Stimulated activated CD8-positive, alpha-beta memory T cell treated with anti-CD3 and anti-CD28 coated beads, Interleukin-4, amount 100 ng/mL, for 4 hours (primary cell): Measurements from ENCODE around the gene DNM3.
"Not testable (repeated sequence)": the region's sequence is repeated elsewhere in the genome, so short reads cannot be mapped to it uniquely, and the experiment has no call there.

Experiments used
- DNase-seq, 2 donors: peaks; one replicate each; pipeline ENCODE4 v3.0.0-alpha.2; 2020; ENCODE audit warnings: low read depth in 2 of 2, low spot score in 1 of 2

The DNM3 gene

DNA sequence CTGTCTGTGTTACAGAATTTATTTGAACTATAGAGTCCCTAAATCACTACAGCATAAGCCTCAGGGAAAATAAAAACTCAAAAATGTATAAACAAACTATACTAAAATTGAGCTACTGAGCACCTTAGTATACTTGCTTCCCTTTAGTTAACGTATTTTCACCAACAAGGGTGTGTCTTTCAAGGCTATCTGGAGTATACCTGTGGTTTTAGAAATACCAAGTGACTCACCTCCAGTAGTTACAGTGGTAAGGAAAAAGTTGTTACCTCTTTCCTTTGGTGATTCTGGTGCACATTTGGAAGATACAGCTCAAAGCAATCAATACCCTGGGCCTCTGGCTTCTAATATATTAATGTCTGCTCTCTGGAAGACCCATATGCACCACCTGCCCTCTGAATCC lies 511.1 kb downstream of the DNM3 start:
- DNase-seq = no peak

- no peak for DNase-seq
These were observed 513.3 kb downstream of the DNM3 start for GRCh38 chr1:172354291-172355274.

GRCh38 chr1:172356620-172357019 lies 515.3 kb downstream of the DNM3 start:
- DNase-seq = no peak

DNA sequence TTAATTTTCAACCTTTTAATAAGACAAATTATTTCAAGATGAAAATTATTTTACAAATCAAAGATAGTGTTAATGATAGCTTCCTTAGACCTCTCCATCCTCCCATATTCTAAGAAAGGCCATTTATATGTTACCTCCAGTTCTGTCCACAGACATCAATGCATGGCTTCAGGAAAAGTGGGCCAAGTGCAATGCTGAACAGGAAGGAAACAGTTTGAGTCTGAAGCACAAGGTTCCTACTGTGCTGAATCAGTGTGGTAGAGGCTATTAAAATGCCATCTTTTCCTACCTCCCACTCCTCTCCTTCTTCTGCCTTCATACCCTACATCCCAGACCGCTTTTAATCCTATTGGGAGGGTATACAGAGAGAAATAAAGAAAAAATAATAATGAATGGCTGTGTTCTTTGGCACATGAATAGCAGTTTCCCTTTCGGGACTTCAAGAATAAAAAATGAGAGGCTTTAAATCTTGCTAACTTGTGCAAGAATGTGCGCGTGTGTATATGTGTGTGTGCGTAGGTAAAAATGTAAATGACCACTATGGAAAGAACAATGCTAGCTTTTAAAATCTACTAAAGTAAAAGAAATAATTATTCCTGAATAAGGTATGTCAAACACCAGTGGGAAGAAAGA lies 516.6 kb downstream of the DNM3 start:
- no peak for DNase-seq

DNA sequence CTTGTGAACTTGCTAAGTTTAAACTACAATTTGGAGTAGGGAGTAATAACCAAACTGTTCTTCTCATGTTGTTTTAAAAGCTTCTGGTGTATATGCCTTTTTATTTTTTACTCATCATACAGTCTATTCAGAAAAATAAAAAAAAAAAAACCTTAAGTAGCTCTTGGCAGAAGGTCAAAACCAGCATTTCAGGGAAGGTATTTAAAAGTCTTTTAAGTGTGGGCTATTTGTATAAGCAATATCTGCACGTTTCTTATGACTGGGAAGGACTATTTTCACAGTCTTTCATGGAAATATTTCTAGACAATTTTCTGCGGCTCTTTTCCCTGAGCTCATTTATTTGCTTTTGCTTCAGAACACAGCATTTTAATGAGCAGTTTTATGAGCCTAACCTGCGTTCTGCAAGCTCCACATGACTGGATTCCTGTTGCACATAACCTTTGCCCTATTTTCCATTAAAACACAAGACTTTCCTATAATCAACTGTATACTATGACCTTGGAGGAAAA lies 518.2 kb downstream of the DNM3 start:
- DNase-seq = no peak

GRCh38 chr1:172360511-172360910 lies 519.2 kb downstream of the DNM3 start:
- DNase-seq = no peak

DNA sequence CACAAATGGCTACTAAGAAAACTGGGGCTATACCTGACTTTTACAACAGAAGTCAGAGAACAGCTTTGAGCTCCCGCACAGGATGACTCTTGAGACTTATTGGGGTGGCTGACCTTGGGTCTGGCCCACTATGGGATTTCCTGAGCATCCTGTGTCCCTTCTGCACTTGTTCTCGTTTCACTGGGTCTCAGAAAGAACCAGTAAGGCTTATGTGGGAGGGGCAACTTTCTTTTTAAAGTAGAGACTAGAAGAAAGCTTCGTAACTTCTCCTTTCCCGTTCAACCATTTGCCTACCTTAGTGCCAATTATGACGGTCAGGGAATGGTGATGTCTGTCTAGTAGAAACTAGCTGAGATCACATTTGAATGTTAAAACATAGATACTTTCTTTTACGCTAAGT lies 519.7 kb downstream of the DNM3 start:
- no peak for DNase-seq

GRCh38 chr1:172363852-172364251 lies 522.6 kb downstream of the DNM3 start:
- DNase-seq = no peak

DNA sequence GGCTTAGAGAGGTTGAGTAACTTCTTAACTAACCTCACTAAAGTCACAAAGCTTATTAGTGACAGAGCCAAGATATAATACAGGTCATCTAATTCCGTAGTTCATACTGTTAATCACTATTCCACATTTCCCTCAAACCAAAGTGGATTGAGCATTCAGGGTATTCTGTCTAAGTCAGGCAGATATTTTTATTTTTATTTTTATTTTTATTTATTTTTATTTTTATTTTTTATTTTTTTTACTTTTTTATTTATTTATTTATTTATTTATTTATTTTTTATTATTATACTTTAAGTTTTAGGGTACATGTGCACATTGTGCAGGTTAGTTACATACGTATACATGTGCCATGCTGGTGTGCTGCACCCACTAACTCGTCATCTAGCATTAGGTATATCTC lies 530.3 kb downstream of the DNM3 start:
- not testable (repeated sequence) for DNase-seq

GRCh38 chr1:172373864-172374263 lies 532.6 kb downstream of the DNM3 start:
- no peak for DNase-seq

- no peak for DNase-seq
These were observed 533.9 kb downstream of the DNM3 start for GRCh38 chr1:172375211-172375631.

DNA sequence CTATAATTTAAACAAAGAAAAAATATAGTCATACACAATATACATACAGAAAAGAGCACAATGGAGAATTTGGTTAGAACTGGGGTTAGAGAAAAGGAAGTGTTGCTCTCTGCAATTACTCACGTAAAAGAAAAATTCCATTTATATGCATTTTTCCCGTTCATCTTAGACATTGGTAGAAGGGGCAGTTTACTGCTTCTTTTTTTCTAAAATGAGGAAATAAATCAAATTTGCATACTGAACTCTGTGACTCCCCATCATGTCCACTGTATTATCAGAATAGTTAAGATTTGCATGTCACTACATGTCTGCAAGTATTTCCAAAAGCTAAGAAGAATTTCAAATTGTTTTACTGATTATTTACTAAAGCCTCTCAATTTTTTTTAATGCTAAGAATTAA lies 535.1 kb downstream of the DNM3 start:
- no peak for DNase-seq

GRCh38 chr1:172377565-172377964 lies 536.3 kb downstream of the DNM3 start:
- DNase-seq = no peak

- DNase-seq = no peak
These were observed 536.9 kb downstream of the DNM3 start for GRCh38 chr1:172378109-172378760.

DNA sequence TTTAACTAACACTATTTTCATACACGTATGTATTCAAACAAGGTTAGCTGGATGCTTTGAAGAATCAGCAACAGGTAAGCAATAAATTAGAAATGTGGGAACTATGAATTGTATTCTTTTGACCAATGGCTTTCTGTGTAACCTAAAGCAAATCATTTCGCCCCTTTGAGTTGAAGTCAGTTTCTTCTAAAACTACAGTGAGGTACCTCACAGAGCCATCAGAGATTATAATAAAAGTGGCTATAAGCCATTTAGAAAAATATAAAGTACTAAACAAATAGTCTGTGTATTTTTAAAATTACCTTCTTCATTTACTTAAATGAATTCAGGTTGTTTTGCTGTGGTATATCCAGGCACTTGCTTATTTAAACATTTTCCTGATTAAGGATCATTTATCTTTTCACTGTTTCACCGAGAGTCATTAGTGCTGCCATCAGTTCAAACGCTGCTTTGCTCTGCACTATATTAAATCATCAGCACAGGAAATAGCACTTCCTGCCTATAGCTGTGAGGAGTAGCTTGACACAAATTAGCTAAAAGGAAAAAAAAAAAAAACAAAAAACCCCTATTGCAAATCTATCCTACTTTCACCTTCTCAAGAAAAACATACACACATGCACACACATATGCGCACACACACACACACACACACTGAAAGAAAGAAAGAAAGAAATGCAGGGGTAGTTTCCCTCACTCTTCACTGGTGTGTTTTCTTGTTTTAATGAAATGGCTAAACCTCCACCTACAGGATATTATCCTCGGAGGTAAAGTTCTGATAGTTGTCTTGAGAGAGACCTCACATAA lies 539.3 kb downstream of the DNM3 start:
- DNase-seq = no peak

DNA sequence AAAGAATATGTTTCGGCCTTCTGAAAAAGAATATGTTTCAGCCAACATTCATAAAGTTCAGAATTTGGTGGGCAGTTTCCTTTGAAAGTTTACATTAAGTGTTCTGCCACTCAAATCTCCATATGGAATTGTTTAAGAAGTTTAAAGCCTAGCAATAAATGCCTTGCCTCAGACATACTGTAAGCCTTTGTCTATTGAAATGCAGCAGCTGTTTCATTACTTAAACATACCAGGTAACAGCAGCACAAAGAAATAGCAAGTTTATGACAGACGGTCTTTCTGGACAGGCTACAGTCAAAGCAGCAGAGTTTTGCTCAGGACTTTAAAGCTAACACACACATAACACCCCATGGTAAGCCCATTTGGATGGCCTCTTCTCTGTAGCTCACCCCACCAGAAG lies 540.6 kb downstream of the DNM3 start:
- no peak for DNase-seq

- DNase-seq = no peak
These were observed 541.1 kb downstream of the DNM3 start for GRCh38 chr1:172382406-172382805.

- no peak for DNase-seq
These were observed 541.7 kb downstream of the DNM3 start for GRCh38 chr1:172382990-172383389.

GRCh38 chr1:172383536-172383935 lies 542.2 kb downstream of the DNM3 start:
- no peak for DNase-seq

GRCh38 chr1:172384656-172385055 lies 543.4 kb downstream of the DNM3 start:
- DNase-seq = no peak

DNA sequence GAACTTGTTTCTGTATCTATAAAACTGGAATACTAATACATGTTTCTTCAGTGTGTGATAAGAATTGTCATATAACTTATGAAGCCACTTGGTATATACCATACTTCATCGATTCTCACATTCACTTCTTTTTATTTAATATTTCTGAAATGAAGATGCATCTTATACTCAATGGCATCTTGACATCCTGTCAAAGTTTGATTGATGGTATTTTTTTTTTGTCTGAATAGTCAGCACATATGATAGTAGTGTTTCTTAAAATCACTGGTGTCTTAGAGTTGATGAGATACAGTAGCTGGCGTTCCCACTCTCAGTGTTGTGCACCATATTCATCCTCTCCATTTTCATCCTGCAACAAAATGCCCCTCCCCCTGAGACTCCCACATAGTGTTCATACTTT lies 544.7 kb downstream of the DNM3 start:
- no peak for DNase-seq
